Muscle of arm (tissue), 14 donors: ENCODE measurements around the gene PATZ1. TPM values are rescaled to one million over a fixed set of nuclear protein-coding genes. Genes with fewer than 3 reads are reported as not detected.
"Not testable (repeated sequence)": the region's sequence is repeated elsewhere in the genome, so short reads cannot be mapped to it uniquely, and the experiment has no call there.

Source experiments
- DNase-seq: peaks from one replicate; pipeline ENCODE4 v3.0.0-alpha.2; 2013
- long read RNA-seq, 11 donors: transcript quantifications; one replicate each; lab custom pipeline, GENCODE V29; 2026
- polyA plus RNA-seq, 12 donors: library from polyadenylated mRNA; unstranded; fragments of 120-200 nt; gene quantifications; one replicate each; pipeline ENCODE4 v1.2.1, GENCODE V29; 2013; ENCODE audit not compliant: insufficient read length in 12 of 12

Gene PATZ1, protein sequence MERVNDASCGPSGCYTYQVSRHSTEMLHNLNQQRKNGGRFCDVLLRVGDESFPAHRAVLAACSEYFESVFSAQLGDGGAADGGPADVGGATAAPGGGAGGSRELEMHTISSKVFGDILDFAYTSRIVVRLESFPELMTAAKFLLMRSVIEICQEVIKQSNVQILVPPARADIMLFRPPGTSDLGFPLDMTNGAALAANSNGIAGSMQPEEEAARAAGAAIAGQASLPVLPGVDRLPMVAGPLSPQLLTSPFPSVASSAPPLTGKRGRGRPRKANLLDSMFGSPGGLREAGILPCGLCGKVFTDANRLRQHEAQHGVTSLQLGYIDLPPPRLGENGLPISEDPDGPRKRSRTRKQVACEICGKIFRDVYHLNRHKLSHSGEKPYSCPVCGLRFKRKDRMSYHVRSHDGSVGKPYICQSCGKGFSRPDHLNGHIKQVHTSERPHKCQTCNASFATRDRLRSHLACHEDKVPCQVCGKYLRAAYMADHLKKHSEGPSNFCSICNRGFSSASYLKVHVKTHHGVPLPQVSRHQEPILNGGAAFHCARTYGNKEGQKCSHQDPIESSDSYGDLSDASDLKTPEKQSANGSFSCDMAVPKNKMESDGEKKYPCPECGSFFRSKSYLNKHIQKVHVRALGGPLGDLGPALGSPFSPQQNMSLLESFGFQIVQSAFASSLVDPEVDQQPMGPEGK
- polyA plus RNA-seq = 10 to 100 TPM in 11 of 12 donors, not detected in 1; 19.9 to 30.4 (median 22.2) TPM
- long read RNA-seq, donor 1, transcript PATZ1-201 (3 exons, 2,516 nt) = major isoform, 7 of 158 reads
- long read RNA-seq, donor 1, partial matches to known transcripts = 121 of 158 reads
- long read RNA-seq, donor 1, other reads (novel, unspliced or antisense) = 23 of 158 reads
- long read RNA-seq, donor 2, transcript PATZ1-203 (4 exons, 3,638 nt) = major isoform, 5 of 13 reads
- long read RNA-seq, donor 2, transcript PATZ1-204 (5 exons, 3,711 nt) = major isoform, 5 of 13 reads
- long read RNA-seq, donor 2, partial matches to known transcripts = 0 of 13 reads
- long read RNA-seq, donor 2, other reads (novel, unspliced or antisense) = 0 of 13 reads
- long read RNA-seq, donor 3, partial matches to known transcripts = 0 of 2 reads
- long read RNA-seq, donor 3, other reads (novel, unspliced or antisense) = 0 of 2 reads
- long read RNA-seq, donor 4, partial matches to known transcripts = 0 of 6 reads
- long read RNA-seq, donor 4, other reads (novel, unspliced or antisense) = 0 of 6 reads
- long read RNA-seq, donor 5, transcript PATZ1-203 (4 exons, 3,638 nt) = major isoform, 8 of 11 reads
- long read RNA-seq, donor 5, partial matches to known transcripts = 0 of 11 reads
- long read RNA-seq, donor 5, other reads (novel, unspliced or antisense) = 0 of 11 reads
- long read RNA-seq, donor 6 = 0 reads
- long read RNA-seq, donor 7, partial matches to known transcripts = 0 of 7 reads
- long read RNA-seq, donor 7, other reads (novel, unspliced or antisense) = 0 of 7 reads
- long read RNA-seq, donor 8, partial matches to known transcripts = 0 of 6 reads
- long read RNA-seq, donor 8, other reads (novel, unspliced or antisense) = 0 of 6 reads
- long read RNA-seq, donor 9, transcript PATZ1-201 (3 exons, 2,516 nt) = major isoform, 5 of 8 reads
- long read RNA-seq, donor 9, partial matches to known transcripts = 0 of 8 reads
- long read RNA-seq, donor 9, other reads (novel, unspliced or antisense) = 0 of 8 reads
- long read RNA-seq, donor 10, partial matches to known transcripts = 8 of 12 reads
- long read RNA-seq, donor 10, other reads (novel, unspliced or antisense) = 0 of 12 reads
- long read RNA-seq, donor 11, partial matches to known transcripts = 10 of 19 reads
- long read RNA-seq, donor 11, other reads (novel, unspliced or antisense) = 0 of 19 reads

DNA sequence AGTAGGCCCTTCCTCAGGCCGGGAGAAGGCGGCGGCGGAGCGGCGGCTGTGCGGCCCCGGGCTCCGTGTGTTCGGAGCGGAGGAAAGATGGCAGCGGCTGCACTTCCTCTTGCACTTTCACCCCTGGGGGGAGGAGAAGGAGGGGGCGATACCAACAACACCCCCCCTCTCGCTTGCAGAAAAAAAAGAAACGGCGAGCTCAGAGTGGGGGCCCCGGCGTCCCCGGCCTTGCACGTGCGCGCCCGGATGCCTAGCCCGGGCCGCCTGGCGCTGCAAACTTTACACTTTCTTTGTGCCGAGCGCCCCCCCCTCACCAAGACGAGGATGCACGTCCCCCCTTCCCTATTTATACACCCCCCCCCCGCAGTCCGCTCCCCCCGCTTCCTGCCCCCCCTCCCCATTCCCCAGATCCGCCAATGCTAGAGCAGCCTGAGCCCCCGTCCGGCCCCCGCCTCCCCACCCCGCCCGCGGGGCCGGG is at the start of gene PATZ1:
Gene PATZ1, minus strand, starts transcription at position 92 of the 478 bp plus-strand sequence. CDS start 744 bp downstream, outside the sequence.
- DNase-seq = peak; percentile 88

DNA sequence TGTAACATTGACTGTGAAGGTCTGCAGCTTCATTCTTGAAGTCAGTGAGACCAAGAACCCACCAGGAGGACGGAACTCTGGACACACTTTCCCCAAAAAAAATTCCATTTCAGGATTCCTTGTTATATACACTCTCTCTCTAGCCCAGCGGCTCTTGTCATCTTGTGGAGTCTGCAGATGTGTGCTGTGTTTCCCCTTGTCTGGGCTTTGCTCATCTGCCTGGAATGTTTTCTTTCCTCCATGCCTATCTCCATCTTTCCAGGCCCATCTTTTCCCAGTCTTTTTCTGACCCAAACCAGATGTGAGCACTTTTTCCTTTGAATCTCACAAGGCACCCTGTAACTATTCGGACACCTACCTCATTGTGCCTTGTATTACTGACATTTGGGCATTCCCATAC is 48.2 kb upstream of the PATZ1 start:
- DNase-seq = no peak

DNA sequence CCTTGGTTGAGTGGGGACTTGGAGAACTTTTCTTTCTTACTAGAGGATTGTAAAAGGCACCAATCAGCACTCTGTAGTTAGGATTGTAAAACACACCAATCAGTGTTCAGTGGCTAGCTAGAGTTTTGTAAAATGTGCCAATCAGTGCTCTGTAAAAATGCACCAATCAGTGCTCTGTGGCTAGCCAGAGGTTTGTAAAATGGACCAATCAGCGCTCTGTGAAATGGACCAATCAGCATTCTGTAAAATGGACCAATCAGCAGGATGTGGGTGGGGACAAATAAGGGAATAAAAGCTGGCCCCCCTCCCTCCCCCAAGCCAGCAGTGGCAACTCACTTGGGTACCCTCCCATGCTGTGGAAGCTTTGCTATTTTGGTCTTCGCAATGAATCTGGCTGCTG is 47.7 kb upstream of the PATZ1 start:
- no peak for DNase-seq

DNA sequence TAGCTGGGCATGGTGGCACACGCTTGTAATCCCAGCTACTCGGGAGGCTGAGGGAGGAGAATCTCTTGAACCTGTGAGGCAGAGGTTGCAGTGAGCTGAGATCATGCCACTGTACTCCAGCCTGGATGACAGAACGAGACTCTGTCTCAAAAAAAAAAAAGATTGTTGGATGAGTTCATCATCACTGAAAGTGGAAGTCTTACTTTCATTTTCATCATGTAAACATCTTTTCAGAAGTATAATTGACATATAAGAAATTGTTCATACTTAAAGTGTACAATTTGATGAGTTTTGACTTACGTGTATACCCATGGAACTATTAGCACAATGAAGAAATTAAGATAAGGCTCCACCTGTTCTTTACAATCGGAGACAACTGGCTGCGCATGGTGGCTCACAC is 32.5 kb upstream of the PATZ1 start:
- DNase-seq = not testable (repeated sequence)

DNA sequence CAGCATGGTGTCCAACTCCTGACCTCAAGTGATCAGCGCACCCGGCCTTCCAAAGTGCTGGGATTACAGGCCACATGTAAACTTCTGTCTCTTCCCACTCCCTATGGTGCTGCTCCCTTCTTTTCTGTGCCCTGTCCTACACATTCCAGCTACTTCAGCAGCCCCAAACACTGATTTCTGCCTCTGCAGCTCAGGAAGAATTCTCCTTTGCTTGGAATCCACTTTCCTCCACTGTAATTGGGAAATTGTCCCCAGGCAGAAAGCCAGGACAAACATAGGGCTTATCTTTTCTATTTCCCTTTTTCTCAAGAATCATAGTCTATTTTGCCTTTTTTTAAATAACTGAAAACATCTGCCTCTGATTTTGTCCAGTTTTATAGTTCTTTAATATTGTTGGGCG is 32.0 kb upstream of the PATZ1 start:
- no peak for DNase-seq

DNA sequence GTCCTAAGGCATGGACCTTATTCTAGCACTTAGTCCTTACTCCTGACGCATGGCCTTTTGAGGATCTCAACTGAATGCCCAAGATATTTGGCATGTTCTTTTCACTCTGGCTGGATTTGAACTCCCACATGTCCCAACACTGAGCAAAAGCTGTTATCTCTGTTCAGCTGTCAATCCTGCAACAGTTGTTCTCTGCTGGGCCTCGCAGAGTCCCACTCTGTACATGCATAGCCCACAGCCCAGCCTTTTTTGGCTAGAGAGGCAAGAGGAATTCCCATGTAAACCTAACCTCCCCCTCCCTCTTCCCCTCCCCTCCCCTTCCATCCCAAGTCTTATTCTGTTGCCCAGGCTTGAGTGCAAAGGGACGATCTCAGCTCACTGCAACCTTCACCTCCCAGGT is 31.5 kb upstream of the PATZ1 start:
- no peak for DNase-seq

DNA sequence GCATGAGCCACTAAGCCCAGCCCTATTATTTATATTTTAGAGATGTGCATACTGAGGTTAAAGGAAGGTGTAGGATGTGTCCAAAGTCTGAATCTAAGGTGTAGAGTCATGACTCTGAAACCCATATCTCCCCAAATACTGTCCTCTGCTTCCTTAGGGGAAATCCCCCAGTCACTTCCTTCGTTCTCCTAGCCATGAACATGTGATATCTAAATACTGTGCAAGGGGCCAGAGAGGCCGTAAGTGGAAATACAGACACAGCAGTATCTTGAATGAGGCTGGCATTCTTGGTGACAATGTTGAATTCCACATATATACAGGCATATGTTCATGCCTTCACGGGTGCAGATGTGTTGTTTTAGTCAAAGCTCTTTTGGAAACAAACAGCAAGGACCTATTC is 21.3 kb upstream of the PATZ1 start:
- no peak for DNase-seq

DNA sequence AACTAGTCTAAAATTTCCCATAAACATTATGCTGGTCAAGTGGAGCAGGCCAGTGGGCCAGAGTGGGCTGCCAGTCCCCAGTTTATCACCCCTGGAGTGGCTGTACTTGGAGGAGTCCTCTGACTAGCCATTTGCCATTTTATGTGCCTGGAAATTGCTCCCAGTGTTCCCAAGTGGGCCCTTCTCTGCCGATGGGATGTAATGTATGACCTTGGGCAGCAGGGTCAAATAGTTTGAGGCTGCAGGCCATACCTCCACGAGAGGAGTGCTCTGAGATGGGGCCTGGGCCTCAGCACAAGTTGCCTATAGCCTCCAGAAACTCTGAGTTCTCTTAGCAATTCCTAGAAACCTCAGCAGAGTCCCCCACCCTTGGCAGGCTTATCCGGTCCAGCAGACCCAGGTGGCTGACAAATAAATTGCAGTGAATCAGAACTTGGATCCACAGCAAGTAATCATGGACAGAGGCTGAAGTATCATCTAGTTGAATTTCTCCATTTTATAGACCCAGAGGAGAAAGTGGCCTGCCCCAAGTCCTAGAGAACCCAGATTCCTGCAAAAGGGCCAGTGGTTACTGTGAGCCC is 17.8 kb upstream of the PATZ1 start:
- peak; percentile 59 for DNase-seq

DNA sequence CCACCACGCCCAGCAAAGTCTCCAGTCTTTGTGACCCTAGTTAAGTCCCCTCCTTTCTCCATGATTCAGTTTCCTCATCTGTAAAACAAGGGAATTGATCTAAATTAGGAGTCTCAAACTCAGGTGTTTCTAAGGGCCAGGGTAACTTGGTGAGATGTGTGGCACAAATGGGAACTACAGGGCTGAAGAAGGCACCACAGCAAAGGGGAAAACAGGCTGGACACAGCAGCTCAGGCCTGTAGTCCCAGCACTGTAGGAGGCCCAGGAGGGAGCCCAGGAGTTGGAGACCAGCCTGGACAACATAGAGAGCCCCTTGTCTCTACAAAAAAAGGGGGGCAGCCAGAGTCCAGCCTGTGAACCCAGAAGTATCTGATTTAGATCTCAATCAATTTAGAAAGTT is 15.6 kb upstream of the PATZ1 start:
- DNase-seq = no peak

DNA sequence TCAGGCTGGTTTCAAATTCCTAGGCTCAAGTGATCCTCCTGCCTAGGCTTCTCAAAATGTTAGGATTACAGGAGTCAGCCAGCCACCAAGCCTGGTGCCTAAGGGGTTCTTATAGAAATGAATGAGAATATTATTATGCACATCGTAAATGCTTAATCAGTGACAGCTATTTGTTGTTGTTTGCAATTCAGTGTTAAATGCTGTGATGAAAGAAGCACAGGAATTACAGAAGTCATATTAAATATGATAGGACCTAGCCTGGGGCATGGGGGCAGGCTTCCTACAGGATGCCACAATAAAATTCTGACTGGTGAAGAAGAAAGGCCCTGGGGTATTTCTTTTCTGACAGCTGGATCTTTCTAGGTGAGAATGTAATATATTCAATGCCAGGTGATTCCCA is 13.9 kb upstream of the PATZ1 start:
- no peak for DNase-seq

DNA sequence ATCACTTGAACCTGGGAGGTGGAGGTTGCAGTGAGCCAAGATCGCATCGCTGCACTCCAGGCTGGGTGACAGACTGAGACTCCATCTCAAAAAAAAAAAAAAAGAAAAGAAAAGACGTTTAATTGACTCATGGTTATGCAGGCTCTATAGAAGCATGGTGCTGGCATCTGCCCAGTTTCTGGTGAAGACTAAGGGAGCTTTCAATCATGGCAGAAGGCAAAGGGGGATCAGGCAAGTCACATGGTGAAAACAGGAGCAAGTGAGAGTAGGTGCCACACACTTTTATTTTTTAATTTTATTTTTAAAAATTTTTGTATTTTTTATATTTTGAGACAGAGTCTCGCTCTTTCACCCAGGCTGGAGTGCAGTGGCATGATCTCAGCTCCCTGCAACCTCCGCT is 8.4 kb upstream of the PATZ1 start:
- DNase-seq = no peak

DNA sequence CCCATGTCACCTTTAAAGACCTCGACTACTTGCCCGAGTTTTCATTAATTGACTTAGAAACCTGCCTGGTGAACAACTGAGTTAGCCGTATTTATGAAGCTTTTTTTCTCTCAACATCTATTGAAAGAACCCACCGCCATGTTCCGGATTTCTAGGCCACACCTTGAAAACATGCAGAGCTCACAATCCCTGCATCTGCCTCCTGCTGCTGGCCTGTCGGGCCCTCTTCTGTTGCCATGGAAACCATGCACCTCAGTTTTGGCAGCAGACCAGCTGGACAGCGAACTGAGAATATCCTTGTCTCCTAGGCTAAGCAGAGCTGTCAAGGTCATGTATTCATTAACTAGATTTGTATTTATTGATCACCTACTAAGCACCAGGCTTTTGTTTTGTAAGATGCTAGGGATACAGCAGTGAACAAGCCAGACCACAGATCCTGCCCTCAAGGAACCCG is 4.3 kb upstream of the PATZ1 start:
- DNase-seq = no peak

DNA sequence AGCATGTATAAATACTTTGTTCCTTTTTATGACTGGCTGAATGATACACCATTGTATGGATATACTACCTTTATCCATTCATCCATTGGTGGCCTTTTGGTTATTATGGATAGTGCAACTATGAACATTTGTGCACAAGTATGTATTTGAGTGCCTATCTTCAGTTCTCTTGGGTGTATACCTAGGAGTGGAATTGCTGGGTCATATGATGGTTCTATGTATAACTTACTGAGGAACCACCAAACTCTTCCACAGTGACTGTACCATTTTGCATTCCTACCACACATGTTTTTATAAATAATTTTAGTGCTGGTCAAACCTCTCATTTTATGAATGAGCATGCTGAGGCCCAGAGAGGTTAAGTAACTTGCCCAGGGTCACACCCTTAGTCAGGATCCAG is 3.8 kb upstream of the PATZ1 start:
- DNase-seq = no peak

DNA sequence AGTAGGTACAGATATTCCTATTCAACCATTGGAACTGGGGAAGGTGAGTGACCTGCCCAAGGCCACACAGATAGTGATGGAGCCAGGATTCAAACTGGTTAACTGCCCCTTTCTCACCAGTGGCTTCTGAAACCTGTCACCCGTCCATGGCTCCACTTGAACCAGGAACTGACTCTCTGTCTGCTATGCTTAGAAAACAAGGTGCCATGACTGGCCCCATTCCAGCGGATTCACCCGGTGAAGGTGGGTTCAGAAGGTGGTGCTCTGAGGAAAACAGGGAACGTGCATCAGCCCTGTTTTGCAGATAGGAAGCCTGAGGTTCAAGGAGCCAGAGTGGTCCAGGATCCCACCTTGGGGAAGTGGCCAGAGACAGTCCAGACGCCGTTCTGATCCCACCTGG is 2.6 kb upstream of the PATZ1 start:
- DNase-seq = no peak

DNA sequence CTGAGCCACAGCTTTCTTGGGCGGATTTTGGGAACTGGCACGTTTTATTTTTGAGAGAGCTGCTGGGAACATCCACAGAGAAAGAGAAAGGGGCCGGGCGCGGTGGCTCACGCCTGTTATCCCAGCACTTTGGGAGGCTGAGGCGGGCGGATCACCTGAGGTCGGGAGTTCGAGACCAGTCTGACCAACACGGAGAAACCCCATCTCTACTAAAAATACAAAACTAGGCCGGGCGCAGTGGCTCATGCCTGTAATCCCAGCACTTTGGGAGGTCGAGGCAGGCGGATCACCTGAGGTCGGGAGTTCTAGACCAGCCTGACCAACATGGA is 1.8 kb upstream of the PATZ1 start:
- not testable (repeated sequence) for DNase-seq

DNA sequence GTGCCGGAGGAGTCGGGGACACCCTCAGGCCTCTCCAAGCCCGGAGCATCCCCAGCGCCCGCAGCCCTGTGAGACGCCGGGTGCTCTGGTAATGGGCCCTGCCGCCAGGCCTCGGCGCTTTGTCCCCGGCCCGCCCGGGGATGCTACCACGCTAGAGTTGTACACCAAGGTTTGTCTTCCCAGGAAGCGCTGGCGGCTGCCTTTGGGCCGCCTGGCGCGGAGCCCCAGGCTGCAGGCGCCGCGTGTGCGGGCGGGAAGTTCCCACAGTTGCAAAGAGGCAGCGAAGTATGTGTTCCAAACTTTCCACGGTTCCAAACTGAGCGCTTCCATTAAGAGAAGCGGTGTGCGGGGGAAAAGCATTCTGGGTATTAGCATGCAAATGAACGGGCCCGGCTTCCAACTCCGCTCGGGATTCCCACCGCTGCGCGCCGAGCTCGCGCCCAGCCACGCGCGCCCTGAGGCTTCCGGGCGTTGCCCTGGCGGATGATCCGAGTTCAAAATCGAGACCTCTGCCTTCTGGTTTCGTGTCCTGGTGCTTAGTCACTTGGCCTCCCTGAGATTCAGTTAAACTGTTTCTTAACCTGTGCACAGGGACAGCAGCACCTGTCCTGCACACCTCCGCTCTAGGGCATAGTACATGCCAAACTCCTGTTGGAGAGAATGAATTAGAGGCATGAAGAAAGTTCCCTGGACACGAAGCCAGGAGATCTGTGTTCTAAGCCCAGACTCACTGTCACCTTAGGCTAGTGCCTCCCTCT is 1.3 kb upstream of the PATZ1 start:
- DNase-seq = peak; percentile 80

DNA sequence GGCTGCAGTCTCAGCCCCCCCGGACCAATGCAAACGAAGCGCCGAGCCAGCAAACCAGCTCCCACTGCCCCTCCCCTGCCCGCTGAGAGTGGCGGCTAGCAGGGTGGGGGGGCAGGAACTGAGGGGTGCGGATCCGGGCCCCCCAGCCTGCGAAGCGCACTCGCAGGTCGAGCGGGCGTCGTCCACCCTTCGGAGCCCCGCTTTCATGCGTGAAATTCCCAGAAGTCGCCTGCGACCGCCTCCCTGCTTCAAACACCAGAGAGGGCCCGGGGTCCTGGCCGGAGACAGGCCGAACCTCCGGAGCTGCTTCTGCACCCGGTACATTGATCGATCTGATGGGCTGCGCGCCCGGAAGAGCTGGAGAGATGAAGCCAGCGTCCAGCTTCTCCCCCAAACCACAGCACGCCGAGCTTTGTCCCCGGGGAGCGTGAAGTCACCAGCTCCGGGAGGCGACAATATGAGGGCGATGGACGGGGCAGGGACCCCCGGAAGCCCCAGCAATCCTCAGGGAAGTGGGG is 646 bp upstream of the PATZ1 start:
- peak; percentile 68 for DNase-seq

DNA sequence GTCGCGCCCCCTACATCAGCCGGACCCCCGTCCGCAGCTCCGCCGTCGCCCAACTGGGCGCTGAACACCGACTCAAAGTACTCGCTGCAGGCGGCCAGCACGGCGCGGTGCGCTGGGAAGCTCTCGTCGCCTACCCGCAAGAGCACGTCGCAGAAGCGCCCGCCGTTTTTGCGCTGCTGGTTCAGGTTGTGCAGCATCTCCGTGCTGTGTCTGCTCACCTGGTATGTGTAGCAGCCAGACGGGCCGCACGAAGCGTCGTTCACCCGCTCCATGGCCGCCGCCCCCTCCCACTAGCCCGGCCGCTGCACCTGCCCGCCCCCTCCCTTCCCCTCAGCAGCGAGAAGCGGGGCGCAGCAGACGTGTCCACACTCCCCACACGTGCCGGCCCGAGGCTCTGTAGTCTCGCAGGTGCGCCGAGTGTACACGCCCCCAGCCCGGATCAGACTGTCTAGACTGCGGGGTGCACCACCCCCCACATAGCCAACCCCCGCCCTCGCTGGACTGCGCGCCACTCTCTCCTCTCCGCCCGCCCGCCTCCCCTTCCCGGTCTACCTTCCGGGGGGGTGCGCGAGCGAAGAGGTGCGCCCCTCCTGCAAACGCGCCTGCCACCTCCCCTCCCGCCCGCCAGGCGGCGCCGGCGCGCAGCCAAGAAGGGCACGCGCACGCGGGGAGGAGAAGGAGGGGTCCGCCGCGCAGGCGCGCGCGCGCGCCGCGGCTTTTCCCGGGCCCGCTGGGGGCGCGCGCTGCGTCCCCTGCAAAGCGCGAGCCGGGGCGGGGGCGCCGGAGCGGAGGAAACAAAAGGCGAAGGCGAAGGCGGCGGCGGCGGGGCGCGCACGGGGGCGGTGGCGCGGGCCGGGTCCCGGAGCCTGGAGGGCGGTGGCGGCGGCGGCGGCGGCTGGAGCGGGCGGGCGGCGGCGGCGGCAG is 553 bp downstream of the PATZ1 start:
- DNase-seq = peak; percentile 89
